Right renal cortex interstitium (tissue), 3 donors: ENCODE data around the gene LLCFC1. TPM values are rescaled to one million over a fixed set of nuclear protein-coding genes. Genes with fewer than 3 reads are reported as not detected.
A peak's percentile ranks its signal among the peaks of the same experiment; 100 is the strongest.

Experiments
- DNase-seq, 3 donors: peaks; one replicate each; pipeline ENCODE4 v3.0.0-alpha.2; 2013; ENCODE audit warnings: low read depth in 3 of 3, low spot score in 2 of 3
- polyA plus RNA-seq, 3 donors: library from polyadenylated mRNA; unstranded; fragments of 120-200 nt; gene quantifications; one replicate each; pipeline ENCODE4 v1.2.1, GENCODE V29; 2013; ENCODE audit not compliant: insufficient read length in 3 of 3

Gene LLCFC1
- polyA plus RNA-seq, 3 donors, result 0.33 to 0.43 (median 0.35) TPM

GRCh38 chr7:142935941-142936565 lies 3.2 kb upstream of the LLCFC1 start:
- no peak for DNase-seq

DNA sequence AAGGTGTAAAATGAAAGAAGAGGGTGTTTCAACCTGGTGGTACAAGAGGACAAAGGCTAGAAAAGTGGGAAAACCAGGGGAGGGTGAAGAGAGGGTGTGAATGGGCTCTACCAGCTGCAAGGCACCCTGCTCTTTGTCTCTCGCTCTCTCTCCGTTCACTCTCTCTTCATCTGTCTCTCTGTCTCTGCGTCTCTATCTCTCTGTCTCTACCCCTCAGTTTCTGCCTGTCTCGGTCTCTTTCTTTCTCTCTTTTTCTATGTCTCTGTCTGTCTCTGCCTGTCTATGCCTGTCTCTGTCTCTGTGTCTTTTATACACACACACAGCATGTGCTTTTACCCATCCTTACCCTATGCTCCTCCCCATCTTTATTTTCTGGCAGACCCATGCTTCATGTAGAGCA lies 673 bp upstream of the LLCFC1 start:
- no peak for DNase-seq

- DNase-seq, result no peak
Observed at GRCh38 chr7:142940966-142941535, 1.8 kb downstream of the LLCFC1 start.

DNA sequence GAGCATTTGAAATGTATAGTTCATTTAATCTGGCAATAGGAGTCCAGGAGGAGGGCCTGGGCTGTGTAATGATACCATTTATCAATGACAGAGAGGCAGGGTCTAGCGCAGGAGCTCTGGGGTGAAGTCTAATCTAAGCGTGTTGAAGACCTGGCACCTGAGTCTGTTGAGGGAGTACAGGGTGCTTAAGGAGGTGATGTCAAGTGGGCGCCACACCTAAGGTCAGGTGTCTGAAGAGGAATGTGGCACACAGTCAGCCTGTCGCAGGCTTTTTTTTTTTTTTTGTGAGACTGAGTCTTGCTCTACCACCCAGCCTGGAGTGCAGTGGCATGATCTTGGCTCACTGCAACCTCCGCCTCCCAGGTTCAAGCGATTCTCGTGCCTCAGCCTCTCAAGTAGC lies 2.3 kb downstream of the LLCFC1 start:
- no peak for DNase-seq

DNA sequence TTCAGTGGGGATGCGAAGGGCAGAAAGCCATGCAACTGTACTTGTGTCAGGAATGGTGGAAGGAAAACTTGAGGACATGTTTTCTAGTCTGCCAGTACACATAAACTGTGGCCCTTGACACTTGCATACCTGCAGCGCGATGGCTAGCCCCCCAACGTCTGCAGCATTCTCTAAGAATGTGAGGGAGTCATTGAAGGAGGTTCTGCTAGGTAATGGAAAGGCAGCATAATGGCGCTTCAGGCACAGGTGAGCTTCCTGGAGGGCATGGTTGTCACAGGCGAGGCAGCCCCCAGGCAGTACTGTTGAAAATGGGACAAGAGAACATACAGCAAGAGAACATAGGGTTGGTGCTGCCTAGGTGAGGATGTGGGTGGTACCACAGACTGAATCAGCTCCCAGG lies 3.5 kb downstream of the LLCFC1 start:
- DNase-seq, result no peak

GRCh38 chr7:142943706-142944268 lies 4.5 kb downstream of the LLCFC1 start:
- DNase-seq, result no peak

DNA sequence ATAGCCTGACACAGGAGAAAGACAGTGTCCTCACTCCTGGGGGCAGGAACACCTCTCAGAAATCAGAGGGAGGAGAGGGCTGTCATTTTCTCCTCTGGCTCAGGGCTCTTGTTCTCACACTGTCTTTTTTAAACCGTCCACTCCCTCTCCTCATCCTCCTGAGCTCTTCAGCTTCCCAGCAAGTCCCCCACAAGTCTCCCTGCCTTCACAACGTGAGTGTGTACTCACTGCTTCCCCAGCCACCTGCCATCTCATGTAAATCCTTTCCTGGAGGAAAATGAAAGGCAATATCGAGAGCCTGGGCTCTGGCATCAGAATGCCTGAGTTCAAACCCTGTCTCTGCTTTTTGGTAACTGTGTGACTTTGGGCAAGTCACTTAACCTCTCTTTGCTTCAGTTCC lies 5.7 kb downstream of the LLCFC1 start:
- DNase-seq, result no peak

GRCh38 chr7:142948603-142949002 lies 9.3 kb downstream of the LLCFC1 start:
- DNase-seq, result no peak

DNA sequence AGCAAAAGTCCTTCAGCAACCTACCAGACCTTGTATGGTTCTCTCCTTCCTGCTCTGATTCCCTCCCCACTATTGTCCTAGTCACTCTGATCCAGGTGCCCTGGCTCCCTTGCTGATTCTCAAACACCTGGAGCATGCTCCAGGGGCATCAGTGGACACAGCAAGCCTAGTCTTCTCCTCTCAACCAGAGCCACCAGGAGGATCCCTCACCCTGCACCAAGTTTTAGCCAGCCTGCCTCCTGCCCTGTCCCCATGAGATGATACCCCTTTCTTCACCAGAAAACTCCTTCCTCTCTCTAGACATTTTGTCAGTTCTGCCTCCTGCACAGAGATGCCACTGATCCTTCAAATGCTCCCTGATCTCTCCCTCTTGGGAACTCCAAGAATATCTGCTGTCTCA lies 11.0 kb downstream of the LLCFC1 start:
- no peak for DNase-seq

DNA sequence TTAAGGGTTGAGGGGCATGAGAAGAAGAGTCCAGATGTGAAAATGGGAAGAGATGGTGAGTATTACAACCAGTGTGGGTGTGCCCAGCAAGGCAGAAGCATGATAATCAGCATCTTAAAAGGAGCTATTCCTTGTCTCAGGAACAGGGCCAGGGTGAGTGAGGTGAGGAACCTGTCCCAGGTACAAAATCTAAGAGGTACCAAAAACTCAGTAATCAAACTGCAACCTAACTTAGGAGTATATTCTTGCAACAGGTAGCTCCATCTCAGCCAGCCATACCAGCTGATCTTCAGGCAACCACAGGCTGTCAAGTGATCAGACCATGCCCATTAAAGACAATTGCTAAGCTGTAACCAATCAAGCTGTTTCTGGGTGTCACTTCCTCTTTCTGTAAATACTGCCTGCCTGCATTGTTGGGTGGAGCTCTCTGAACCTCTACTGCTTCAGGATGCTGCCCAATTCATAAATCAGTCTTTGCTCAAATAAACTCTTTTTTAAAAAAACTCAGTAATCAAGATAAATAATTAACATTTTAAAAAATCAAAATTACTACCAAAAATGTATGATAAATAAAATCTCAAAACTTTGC lies 15.5 kb downstream of the LLCFC1 start:
- DNase-seq, result no peak

DNA sequence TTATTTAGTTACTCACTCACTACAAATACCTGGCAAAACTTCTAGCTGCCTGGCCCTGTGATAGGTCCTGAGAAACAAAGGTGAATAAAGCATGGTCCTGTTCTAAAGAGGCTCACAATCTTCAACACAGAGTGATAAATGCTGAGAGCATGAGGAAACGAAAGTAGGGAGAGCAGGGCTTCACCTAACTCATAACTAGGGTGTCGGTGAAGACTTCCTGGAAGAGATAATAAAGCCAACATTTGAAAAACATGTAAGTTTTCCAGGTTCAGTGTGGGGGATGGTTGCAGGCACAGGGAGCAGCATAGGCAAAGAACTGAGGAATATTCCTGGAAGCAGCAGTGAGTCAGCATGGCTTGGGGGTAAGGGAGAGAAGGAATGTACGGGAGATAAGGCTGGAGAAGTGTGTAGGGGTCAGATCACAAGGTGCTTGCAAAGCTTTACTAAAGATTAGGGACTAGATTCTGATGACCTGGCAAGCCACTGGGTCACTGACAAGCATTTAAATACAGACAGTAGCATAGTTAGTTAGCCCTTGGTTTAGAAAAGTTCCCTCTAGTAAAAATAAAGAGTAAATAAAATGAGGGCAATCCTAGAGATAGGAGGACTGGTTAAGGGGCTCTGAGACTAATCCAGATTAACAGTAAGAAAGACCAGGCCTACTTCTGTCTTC lies 17.8 kb downstream of the LLCFC1 start:
- DNase-seq, result no peak

- no peak for DNase-seq
Observed at GRCh38 chr7:142957723-142958122, 18.4 kb downstream of the LLCFC1 start.

GRCh38 chr7:142959202-142959601 lies 19.9 kb downstream of the LLCFC1 start:
- DNase-seq, result no peak

DNA sequence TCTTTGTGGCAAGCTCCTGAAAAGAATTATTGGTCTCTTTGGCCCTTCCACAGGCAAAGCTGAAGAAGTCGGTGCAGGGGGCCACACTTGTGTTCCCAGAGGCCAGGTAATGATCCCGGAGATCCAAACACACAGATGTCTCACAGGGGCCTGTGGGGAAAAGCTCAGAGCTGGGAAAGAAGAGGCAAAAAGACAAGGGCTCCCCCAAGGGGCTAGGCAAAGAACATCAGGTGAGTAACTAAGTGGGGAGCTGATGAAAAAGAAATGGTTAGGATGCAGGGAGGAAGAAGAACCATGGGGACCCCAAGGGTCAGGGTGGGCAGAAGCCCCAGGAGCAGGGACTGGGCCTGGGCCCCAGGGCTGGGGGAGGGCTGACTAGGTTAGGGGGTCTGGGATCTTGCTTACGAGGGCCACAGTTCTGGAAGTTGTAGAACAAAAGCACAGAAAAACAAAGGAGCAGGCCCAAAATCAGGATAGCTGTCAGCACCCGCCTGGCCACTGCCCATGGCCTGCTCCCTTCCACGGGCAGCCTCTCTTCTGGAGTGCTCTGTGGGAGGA lies 21.8 kb downstream of the LLCFC1 start:
- no peak for DNase-seq

DNA sequence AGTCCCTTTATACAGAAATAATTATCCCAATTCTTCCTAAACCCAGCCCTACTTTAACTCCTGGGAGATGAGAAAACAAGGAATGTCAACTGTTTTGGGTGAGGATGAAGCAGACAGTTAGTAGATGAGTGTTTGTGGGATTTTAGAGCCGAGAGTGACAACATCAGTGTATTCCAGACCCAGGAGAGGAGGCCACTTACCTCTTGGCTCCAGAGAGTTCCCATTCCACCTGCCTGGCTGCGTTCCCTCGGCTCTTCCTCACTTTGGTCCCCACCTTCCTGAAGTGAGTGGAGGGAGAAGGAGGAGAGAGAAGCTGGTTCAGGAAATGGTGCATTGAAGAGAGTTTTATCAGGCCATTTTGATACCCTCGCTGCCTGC lies 22.3 kb downstream of the LLCFC1 start:
- no peak for DNase-seq

DNA sequence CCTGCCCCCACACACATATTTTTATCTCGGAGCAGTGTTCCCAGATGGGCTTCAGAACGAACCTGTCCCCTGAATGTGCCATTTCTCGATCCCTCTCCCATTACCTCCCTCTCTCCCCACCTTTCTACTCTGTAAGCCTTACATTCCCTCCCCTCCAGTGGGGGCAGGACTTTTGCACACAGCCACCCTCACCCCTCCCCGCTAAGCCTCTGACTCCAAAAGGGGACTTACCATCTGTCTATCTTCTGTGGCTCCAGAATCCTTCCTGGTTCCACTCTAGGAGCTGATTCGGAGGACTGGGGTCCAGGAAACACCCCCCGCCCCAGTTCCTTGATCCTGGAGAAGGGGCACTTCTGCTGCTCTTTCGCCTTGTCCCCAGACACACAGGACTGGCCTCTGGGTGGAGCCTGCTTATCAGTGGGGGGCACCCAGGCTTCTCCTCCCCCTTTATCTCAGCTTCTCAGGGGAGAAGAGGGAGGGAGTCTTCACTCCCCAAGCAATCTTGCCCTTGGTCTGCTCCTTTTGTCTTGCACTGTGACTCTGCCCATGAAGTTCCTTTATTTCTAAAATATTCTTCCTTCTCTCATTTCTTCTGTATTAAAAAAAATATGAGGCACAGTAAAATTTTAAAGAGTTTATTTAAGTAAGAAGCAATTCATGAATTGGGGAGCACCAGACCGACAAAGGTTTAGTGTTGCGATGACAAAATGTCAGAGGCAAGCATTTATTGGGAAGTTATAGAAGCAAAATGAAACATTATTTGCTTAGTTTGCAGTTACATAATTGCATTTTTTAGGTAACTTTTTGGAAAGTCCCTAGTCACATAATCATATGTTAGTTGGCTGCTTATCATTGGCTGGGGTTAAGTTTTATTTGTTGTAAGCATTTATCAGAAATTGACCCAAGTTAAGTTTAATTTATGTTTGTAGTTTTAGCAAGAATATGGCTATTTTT lies 23.0 kb downstream of the LLCFC1 start, which contains the start of gene KEL:
TSS of gene KEL (minus strand) at position 391 of the 954 bp plus-strand sequence. CDS start at position 234, 157 bp downstream.
- no peak for DNase-seq

DNA sequence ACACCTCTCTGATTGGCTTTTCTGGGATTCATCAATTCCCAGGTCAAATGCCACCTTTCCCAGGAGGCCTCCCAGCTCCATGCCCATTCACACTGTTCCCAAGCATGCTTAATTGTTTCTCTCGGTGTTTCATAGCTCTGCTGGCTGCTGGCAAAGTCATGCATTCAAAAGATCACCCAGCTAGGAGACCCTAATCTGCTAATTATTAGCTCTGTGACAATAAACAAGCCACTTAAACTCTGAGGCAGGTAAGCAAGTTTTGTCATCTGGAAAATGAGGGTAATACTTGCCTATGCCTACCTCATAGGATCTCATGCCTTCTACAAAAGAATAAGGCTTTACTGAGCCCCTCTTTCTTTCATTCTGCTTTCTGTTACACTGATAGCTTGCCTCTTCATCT lies 23.7 kb downstream of the LLCFC1 start:
- peak in 2 of 3 donors; percentile 4 to 8 for DNase-seq

- DNase-seq, result no peak
Observed at GRCh38 chr7:142963993-142964392, 24.7 kb downstream of the LLCFC1 start.

- DNase-seq, result no peak
Observed at GRCh38 chr7:142964502-142965246, 25.4 kb downstream of the LLCFC1 start.
